Thyroid gland (tissue), 4 donors: ENCODE data around the gene DHX58.

Source experiments
- CTCF ChIP-seq, 6 experiments: fragments of 200-600 bp in 3 of 6; fragments of 450-650 bp in 3 of 6; sonication (generic) in 3 of 6; IDR thresholded peaks; one replicate each; pipeline ENCODE4 v1.5.1; 2016 to 2019; ENCODE audit warnings: antibody characterized with exemption in 6 of 6, mild to moderate bottlenecking in 2 of 6, inconsistent platforms in 1 of 6, moderate library complexity in 1 of 6
- POLR2A ChIP-seq, 2 donors: fragments of 450-650 bp; IDR thresholded peaks; one replicate each; pipeline ENCODE4 v1.6.1; 2017; ENCODE audit warnings: antibody characterized with exemption in 2 of 2, mild to moderate bottlenecking in 2 of 2, moderate library complexity in 1 of 2

- no peak for TF ChIP-seq CTCF (IDR thresholded peaks at IDR 0.05)
- TF ChIP-seq POLR2A (IDR thresholded peaks at IDR 0.05) = no peak
These were observed 48.0 kb upstream of the DHX58 start for GRCh38 chr17:42160531-42160910.
